ENCODE results near the gene MEX3B. TPM values are rescaled to one million over a fixed set of nuclear protein-coding genes. Genes with fewer than 3 reads are reported as not detected.

The MEX3B gene
- total and polyA plus RNA-seq, 9 of the 15 experiments (the other 6 are each of a cell fraction or from before 2014, with no cell fraction given), result 0.94 to 12.8 (median 3.6) TPM

- peak; percentile 88 for TF ChIP-seq HES1 (IDR thresholded peaks at IDR 0.05; ENCODE audit: low read depth)
- no peak for TF ChIP-seq ZSCAN29 (IDR thresholded peaks at IDR 0.05)
- TF ChIP-seq MTA3 (IDR thresholded peaks at IDR 0.05; ENCODE audit: borderline replicate concordance), result peak; percentile 32; the same call in 1 of the 2 replicates
- TF ChIP-seq, protein P1, sequence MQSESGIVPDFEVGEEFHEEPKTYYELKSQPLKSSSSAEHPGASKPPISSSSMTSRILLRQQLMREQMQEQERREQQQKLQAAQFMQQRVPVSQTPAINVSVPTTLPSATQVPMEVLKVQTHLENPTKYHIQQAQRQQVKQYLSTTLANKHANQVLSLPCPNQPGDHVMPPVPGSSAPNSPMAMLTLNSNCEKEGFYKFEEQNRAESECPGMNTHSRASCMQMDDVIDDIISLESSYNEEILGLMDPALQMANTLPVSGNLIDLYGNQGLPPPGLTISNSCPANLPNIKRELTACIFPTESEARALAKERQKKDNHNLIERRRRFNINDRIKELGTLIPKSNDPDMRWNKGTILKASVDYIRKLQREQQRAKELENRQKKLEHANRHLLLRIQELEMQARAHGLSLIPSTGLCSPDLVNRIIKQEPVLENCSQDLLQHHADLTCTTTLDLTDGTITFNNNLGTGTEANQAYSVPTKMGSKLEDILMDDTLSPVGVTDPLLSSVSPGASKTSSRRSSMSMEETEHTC (IDR thresholded peaks at IDR 0.05), result no peak; the same call in 1 of the 2 replicates
- peak; percentile 70 for TF ChIP-seq EGR1 (conservative IDR thresholded peaks at IDR 0.05)
- TF ChIP-seq, protein P2, sequence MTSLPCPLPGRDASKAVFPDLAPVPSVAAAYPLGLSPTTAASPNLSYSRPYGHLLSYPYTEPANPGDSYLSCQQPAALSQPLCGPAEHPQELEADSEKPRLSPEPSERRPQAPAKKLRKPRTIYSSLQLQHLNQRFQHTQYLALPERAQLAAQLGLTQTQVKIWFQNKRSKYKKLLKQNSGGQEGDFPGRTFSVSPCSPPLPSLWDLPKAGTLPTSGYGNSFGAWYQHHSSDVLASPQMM (CRISPR knock-in tag; IDR thresholded peaks at IDR 0.05), result no peak
- no peak for TF ChIP-seq MYBL2 (IDR thresholded peaks at IDR 0.05; ENCODE audit: low read depth)
- no peak for TF ChIP-seq MYBL2 (CRISPR knock-in tag; IDR thresholded peaks at IDR 0.05; ENCODE audit: borderline replicate concordance)
- TF ChIP-seq ZNF77 (CRISPR knock-in tag; IDR thresholded peaks at IDR 0.05), result no peak
- no peak for TF ChIP-seq HDGF (IDR thresholded peaks at IDR 0.05)
- TF ChIP-seq ELF2 (CRISPR knock-in tag; IDR thresholded peaks at IDR 0.05), result no peak
- no peak for TF ChIP-seq MCM3 (IDR thresholded peaks at IDR 0.05)
- peak; percentile 70; the same call in 1 of the 2 replicates for TF ChIP-seq ZBTB7A (IDR thresholded peaks at IDR 0.05; ENCODE audit: borderline replicate concordance, control insufficient read depth, low read depth, low read length)
- TF ChIP-seq ZNF639 (CRISPR knock-in tag; conservative IDR thresholded peaks at IDR 0.05 in 1 of 2, IDR thresholded peaks at IDR 0.05 in 1 of 2), result no peak; a peak in 1 of 4 replicates
- TF ChIP-seq RCOR1 (IDR thresholded peaks at IDR 0.05; ENCODE audit: borderline replicate concordance in 1 of 2, low read depth in 2 of 2, low read length in 2 of 2), result peak in 1 of 2 experiments; percentile 71; a peak in 3 of 4 replicates
- TF ChIP-seq, protein P3, sequence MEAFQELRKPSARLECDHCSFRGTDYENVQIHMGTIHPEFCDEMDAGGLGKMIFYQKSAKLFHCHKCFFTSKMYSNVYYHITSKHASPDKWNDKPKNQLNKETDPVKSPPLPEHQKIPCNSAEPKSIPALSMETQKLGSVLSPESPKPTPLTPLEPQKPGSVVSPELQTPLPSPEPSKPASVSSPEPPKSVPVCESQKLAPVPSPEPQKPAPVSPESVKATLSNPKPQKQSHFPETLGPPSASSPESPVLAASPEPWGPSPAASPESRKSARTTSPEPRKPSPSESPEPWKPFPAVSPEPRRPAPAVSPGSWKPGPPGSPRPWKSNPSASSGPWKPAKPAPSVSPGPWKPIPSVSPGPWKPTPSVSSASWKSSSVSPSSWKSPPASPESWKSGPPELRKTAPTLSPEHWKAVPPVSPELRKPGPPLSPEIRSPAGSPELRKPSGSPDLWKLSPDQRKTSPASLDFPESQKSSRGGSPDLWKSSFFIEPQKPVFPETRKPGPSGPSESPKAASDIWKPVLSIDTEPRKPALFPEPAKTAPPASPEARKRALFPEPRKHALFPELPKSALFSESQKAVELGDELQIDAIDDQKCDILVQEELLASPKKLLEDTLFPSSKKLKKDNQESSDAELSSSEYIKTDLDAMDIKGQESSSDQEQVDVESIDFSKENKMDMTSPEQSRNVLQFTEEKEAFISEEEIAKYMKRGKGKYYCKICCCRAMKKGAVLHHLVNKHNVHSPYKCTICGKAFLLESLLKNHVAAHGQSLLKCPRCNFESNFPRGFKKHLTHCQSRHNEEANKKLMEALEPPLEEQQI (IDR thresholded peaks at IDR 0.05), result no peak
- TF ChIP-seq ZBTB17 (CRISPR knock-in tag; IDR thresholded peaks at IDR 0.05), result no peak; the same call in 1 of the 2 replicates
- TF ChIP-seq FOXK1 (CRISPR knock-in tag; IDR thresholded peaks at IDR 0.05; ENCODE audit: borderline replicate concordance), result no peak
- peak; percentile 54 for TF ChIP-seq TBP (optimal IDR thresholded peaks at IDR 0.05; ENCODE audit: low read depth, low read length)
- no peak for TF ChIP-seq SIN3A (IDR thresholded peaks at IDR 0.05; ENCODE audit: borderline replicate concordance in 2 of 2, control insufficient read depth in 1 of 2, low read depth in 2 of 2, low read length in 2 of 2)
- TF ChIP-seq MEIS2 (IDR thresholded peaks at IDR 0.05; ENCODE audit: partially characterized antibody), result peak; percentile 81
- TF ChIP-seq ZNF175 (CRISPR knock-in tag; IDR thresholded peaks at IDR 0.05; ENCODE audit: low read depth), result 0 out of 2 replicates have a peak, but pooled peaks have one; percentile 65
These were observed 1.0 kb upstream of the MEX3B start (continued) for GRCh38 chr15:82046666-82047452.
